Natural killer cell (primary cell): ENCODE data around the gene PNPLA1. TPM values are rescaled to one million over a fixed set of nuclear protein-coding genes. Genes with fewer than 3 reads are reported as not detected.

Experiments
- ATAC-seq, 3 donors: fragments of 150-1000 bp in 2 of 3; fragments of 200-7000 bp in 1 of 3; cut with Tn5 transposase; 1 replicate in 1 of 3; 2 replicates in 2 of 3; pipeline ENCODE4 v1.10.0; 2021; ENCODE audit warnings: mild to moderate bottlenecking in 2 of 3, moderate library complexity in 2 of 3
- DNase-seq, 2 donors: peaks; one replicate each; pipeline versions ENCODE4 v3.0.0 to v3.0.0-alpha.2; 2013 to 2021; ENCODE audit warnings: mixed read lengths in 1 of 2
- H3K27ac ChIP-seq: one replicate; pipeline ENCODE4 v1.5.1; 2013; ENCODE audit warnings: mild to moderate bottlenecking, low read length
- H3K27me3 ChIP-seq: one replicate; pipeline ENCODE4 v1.6.1; 2013; ENCODE audit warnings: low read length; ENCODE audit not compliant: control insufficient read depth, insufficient read depth
- H3K36me3 ChIP-seq: one replicate; pipeline ENCODE4 v1.6.1; 2013; ENCODE audit warnings: low read length; ENCODE audit not compliant: control insufficient read depth, insufficient read depth
- H3K4me1 ChIP-seq: one replicate; pipeline ENCODE4 v1.6.1; 2013; ENCODE audit warnings: low read length; ENCODE audit not compliant: control insufficient read depth, insufficient read depth
- H3K4me3 ChIP-seq: one replicate; pipeline ENCODE4 v1.5.1; 2013; ENCODE audit warnings: low read length
- H3K9me3 ChIP-seq: one replicate; pipeline ENCODE4 v1.6.1; 2013; ENCODE audit warnings: low read length; ENCODE audit not compliant: control insufficient read depth, insufficient read depth
- H3K27ac Mint-ChIP-seq, 2 donors: one replicate each; pipeline ENCODE4 v1.8.0; 2022; ENCODE audit warnings: mild to moderate bottlenecking in 2 of 2, mixed read lengths in 2 of 2, moderate library complexity in 1 of 2
- H3K27me3 Mint-ChIP-seq, 2 donors: one replicate each; pipeline ENCODE4 v1.8.0; 2022; ENCODE audit warnings: low read depth in 2 of 2, mixed read lengths in 2 of 2
- H3K36me3 Mint-ChIP-seq: one replicate; pipeline ENCODE4 v1.8.0; 2022; ENCODE audit warnings: mixed read lengths
- H3K4me1 Mint-ChIP-seq, 2 donors: one replicate each; pipeline ENCODE4 v1.8.0; 2022; ENCODE audit warnings: mixed read lengths in 2 of 2
- H3K4me3 Mint-ChIP-seq: one replicate; pipeline ENCODE4 v1.8.0; 2022; ENCODE audit warnings: mild to moderate bottlenecking, moderate library complexity, mixed read lengths
- H3K9me3 Mint-ChIP-seq, 2 donors: one replicate each; pipeline ENCODE4 v1.8.0; 2022; ENCODE audit warnings: mixed read lengths in 2 of 2
- CTCF ChIP-seq: fragments of 200-600 bp; IDR thresholded peaks from one replicate; pipeline ENCODE4 v1.8.0; 2022; ENCODE audit warnings: antibody characterized with exemption
- WGBS: methylation state at CpG from one replicate; pipeline ENCODE4 v1.1.7; 2013; ENCODE audit warnings: missing lambda C conversion rate; ENCODE audit not compliant: insufficient coverage; 5-methylcytosine and 5-hydroxymethylcytosine counted together
- intact Hi-C: fragments of 100-400 bp; cut with micrococcal nuclease; formaldehyde crosslinking; loops from one replicate; pipeline ENCODE4 v1.14.2; 2022
- total RNA-seq, 4 donors: library from RNA; stranded (reverse); fragments of 120-200 nt in 1 of 4; gene quantifications; one replicate each; pipeline versions ENCODE4 v1.2.3 to v1.2.4, GENCODE V29; 2013 to 2022

The PNPLA1 gene
- total RNA-seq, 3 donors from 2014 or later (not counting 1 experiment from before 2014, with no cell fraction given): 0.14 to 3.5 (median 0.61) TPM

DNA sequence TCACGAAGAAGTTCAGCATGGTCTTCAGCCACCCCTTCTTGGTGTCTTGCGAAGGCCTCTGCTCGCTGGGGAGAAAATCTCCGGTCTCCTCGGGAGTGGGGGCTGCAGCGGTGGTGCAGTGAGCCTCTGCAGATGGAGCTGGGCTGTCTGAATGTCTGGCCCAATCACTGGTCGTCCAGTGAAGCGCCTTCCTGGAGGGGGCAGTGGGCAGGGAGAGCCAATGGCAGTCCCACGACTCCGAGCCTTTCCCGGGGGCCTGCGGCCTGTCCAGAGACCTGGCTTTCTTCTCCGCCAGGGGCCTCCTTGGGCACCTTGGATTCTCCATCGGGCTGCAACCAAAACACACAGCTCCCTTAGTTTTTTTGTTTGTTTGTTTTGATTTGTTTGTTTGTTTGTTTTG lies 60.5 kb downstream of the PNPLA1 start:
- H3K27ac Mint-ChIP-seq: no peak overlapping the region
- H3K4me3 Mint-ChIP-seq: no peak overlapping the region
- H3K36me3 Mint-ChIP-seq: no peaks in the 10 kb centered on the region
- 94% methylated on average over 14 of the region's 14 CpGs for WGBS
- H3K4me1 Mint-ChIP-seq: peaks cover 0 to 5% of the 10 kb centered on the region in 2 donors
- H3K36me3 ChIP-seq: no peaks in the 10 kb centered on the region
- no peaks in the 10 kb centered on the region for H3K9me3 ChIP-seq
- no peak for TF ChIP-seq CTCF
- DNase-seq (no peak), ATAC-seq (no peak)
- H3K27ac ChIP-seq: no peak overlapping the region
- intact Hi-C loops: no loop called here
- H3K4me1 ChIP-seq: no peaks in the 10 kb centered on the region
- peaks cover 33% of the 10 kb centered on the region in 2 donors for H3K27me3 Mint-ChIP-seq
- H3K27me3 ChIP-seq: peaks cover 3% of the 10 kb centered on the region
- H3K9me3 Mint-ChIP-seq: no peaks in the 10 kb centered on the region
- no peak overlapping the region for H3K4me3 ChIP-seq

DNA sequence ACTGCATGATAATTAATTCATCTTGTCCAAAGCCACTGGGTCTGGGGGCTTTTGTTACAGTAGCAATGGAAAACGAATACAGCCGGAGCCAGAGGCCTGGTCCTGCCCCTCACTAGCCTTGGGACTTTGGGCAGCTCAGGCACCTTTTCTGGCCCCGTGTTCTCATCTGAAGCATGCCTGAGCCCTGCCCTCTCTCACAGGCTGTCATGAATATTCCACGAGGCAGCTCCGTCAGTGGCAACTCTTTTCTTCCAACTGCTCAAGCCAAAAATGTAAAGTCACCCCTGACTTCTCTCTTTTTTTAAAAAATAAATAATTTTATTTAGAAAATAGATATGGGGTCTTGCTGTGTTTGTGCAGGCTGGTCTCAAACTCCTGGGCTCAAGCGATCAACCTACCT lies 61.5 kb downstream of the PNPLA1 start:
- Histone ChIP-seq H3K27ac (no peak overlapping the region), H3K4me1 (peaks cover 3% of the 10 kb centered on the region), H3K4me3 (no peak overlapping the region), H3K9me3 (no peaks in the 10 kb centered on the region), H3K36me3 (no peaks in the 10 kb centered on the region), H3K27me3 (peaks cover 3% of the 10 kb centered on the region)
- H3K4me1 Mint-ChIP-seq: peaks cover 0 to 5% of the 10 kb centered on the region in 2 donors
- DNase-seq (no peak), ATAC-seq (no peak)
- H3K27ac Mint-ChIP-seq: no peak overlapping the region
- no peak overlapping the region for H3K4me3 Mint-ChIP-seq
- 86% methylated on average over 6 of the region's 6 CpGs for WGBS
- H3K27me3 Mint-ChIP-seq: peaks cover 41 to 42% of the 10 kb centered on the region in 2 donors
- intact Hi-C loops: no loop called here
- no peak for TF ChIP-seq CTCF
- no peaks in the 10 kb centered on the region for H3K9me3 Mint-ChIP-seq
- H3K36me3 Mint-ChIP-seq: no peaks in the 10 kb centered on the region

- intact Hi-C loops: no loop called here
- no peak overlapping the region for H3K27ac Mint-ChIP-seq
- ATAC-seq: no peak
- no peaks in the 10 kb centered on the region for H3K9me3 Mint-ChIP-seq
- H3K4me3 Mint-ChIP-seq: no peak overlapping the region
- peaks cover 0 to 5% of the 10 kb centered on the region in 2 donors for H3K4me1 Mint-ChIP-seq
- peaks cover 3% of the 10 kb centered on the region for H3K27me3 ChIP-seq
- TF ChIP-seq CTCF: no peak
- peaks cover 8% of the 10 kb centered on the region for H3K4me1 ChIP-seq
- no peaks in the 10 kb centered on the region for H3K36me3 ChIP-seq
- no peak overlapping the region for H3K27ac ChIP-seq
- H3K27me3 Mint-ChIP-seq: peaks cover 42 to 49% of the 10 kb centered on the region in 2 donors
- DNase-seq: no peak
- WGBS: 72% methylated on average over 7 of the region's 8 CpGs
- no peaks in the 10 kb centered on the region for H3K9me3 ChIP-seq
- no peak overlapping the region for H3K4me3 ChIP-seq
- no peaks in the 10 kb centered on the region for H3K36me3 Mint-ChIP-seq
Measured at GRCh38 chr6:36333171-36333895, 63.5 kb downstream of the PNPLA1 start.
